ENCODE results near the gene DNMT3B. TPM values are rescaled to one million over a fixed set of nuclear protein-coding genes. Genes with fewer than 3 reads are reported as not detected.

DNMT3B gene
- total RNA-seq, 1 experiment from 2014 or later, result 105 TPM

DNA sequence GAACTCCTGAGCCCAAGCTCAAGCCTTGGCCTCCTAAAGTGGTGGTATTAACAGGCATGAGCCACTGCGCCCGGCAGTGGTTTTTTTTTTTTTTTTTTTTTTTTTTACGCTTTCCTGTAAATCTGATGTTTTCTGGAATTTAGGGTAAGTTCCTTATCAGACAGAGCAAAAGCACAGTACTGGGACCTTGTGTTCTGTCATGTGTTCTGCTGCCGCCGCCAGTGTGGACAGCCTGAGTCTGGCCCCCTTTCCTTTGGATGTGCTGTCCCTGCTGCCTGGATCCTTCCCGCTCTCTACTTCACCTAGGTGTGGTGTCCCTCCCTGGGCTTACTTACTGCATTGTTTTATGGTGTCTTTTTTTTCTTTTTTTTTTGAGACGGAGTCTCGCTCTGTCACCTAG, 11.7 kb downstream of the DNMT3B start:
- ChIA-PET CTCF (interaction anchor here (0.7 kb wide), 1 partner anchor 29 kb away, joined by 5 read pairs; no protein-coding TSS in a partner anchor), POLR2A (interaction anchor here (0.7 to 0.9 kb wide), 2 partner anchors 37 to 98 kb away, joined by 6 to 10 read pairs; no protein-coding TSS in a partner anchor)
- no TSS peak for BruUV-seq (replicated peaks)
- intact Hi-C loops (cut with micrococcal nuclease; ENCODE audit: unreplicated experiment), result no loop called here
- peaks cover 75% of the 10 kb centered on the region for H3K36me3 Mint-ChIP-seq (ENCODE audit: insufficient read depth, unreplicated experiment)
- H3K9me3 Mint-ChIP-seq (ENCODE audit: unreplicated experiment), result no peaks in the 10 kb centered on the region
- H3K4me3 Mint-ChIP-seq (ENCODE audit: unreplicated experiment), result no peak overlapping the region
- H3K4me1 Mint-ChIP-seq (ENCODE audit: low read depth, unreplicated experiment), result peaks cover 39% of the 10 kb centered on the region
- DNase-seq, result no peak
- Histone ChIP-seq H3K27me3 (replicated peaks; ENCODE audit: control insufficient read depth, insufficient read depth, low read length) (no peaks in the 10 kb centered on the region), H3K9me3 (no peaks in the 10 kb centered on the region), H3K4me1 (peaks cover 31% of the 10 kb centered on the region), H3K4me3 (ENCODE audit: low read depth, low read length) (no peak overlapping the region), H3K36me3 (ENCODE audit: control insufficient read depth, insufficient read depth, low read length) (no peaks in the 10 kb centered on the region)
- TF ChIP-seq, protein P1, sequence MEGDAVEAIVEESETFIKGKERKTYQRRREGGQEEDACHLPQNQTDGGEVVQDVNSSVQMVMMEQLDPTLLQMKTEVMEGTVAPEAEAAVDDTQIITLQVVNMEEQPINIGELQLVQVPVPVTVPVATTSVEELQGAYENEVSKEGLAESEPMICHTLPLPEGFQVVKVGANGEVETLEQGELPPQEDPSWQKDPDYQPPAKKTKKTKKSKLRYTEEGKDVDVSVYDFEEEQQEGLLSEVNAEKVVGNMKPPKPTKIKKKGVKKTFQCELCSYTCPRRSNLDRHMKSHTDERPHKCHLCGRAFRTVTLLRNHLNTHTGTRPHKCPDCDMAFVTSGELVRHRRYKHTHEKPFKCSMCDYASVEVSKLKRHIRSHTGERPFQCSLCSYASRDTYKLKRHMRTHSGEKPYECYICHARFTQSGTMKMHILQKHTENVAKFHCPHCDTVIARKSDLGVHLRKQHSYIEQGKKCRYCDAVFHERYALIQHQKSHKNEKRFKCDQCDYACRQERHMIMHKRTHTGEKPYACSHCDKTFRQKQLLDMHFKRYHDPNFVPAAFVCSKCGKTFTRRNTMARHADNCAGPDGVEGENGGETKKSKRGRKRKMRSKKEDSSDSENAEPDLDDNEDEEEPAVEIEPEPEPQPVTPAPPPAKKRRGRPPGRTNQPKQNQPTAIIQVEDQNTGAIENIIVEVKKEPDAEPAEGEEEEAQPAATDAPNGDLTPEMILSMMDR (IDR thresholded peaks at IDR 0.05; ENCODE audit: insufficient read depth in 1 of 2, low read depth in 1 of 2, low read length in 1 of 2, severe bottlenecking in 1 of 2, unreplicated experiment in 1 of 2), result no peak
- H3K27me3 Mint-ChIP-seq (ENCODE audit: insufficient read depth, unreplicated experiment), result no peaks in the 10 kb centered on the region
- H3K27ac Mint-ChIP-seq (ENCODE audit: unreplicated experiment), result no peak overlapping the region

DNA sequence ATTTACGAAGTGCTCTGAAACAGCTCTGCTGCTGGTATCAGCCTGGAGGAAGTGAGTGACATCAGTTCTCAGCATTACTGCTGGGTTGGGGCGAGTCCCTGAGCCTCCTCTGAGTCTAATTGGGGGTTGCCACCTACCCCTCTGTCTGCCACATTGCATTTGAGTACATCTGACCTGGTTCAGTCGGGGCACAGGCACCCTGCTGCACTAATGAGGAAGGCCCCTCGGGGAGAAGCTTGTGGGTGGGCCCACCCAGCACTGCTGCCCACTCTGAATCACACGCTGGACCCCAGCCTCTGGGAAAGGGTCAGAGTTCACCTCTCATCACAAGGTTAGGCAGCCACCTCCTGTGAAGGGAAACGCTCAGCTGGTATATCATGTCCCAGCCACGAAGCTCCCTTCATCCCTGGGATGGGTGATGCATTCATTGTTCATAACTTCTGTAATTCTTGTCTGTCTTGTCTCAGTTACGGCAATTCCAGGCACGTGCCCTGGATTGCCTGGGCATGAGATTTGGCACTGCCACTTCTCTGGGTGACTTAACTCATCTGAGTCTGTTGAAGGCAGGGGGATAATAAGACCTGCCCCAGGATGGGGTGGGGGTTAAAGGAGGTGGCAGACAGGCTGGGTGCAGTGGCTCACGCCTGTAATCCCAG, 13.3 kb downstream of the DNMT3B start:
- Mint-ChIP-seq H3K36me3 (ENCODE audit: insufficient read depth, unreplicated experiment) (peaks cover 67% of the 10 kb centered on the region), H3K4me3 (ENCODE audit: unreplicated experiment) (no peak overlapping the region), H3K27me3 (ENCODE audit: insufficient read depth, unreplicated experiment) (no peaks in the 10 kb centered on the region), H3K27ac (ENCODE audit: unreplicated experiment) (no peak overlapping the region), H3K4me1 (ENCODE audit: low read depth, unreplicated experiment) (peaks cover 39% of the 10 kb centered on the region), H3K9me3 (ENCODE audit: unreplicated experiment) (no peaks in the 10 kb centered on the region)
- no peaks in the 10 kb centered on the region for H3K27me3 ChIP-seq (replicated peaks; ENCODE audit: control insufficient read depth, insufficient read depth, low read length)
- intact Hi-C loops (cut with micrococcal nuclease; ENCODE audit: unreplicated experiment), result loop anchor here (5.0 kb wide), 1 partner anchor 253 kb away; no protein-coding TSS in a partner anchor
- TF ChIP-seq, protein P1 (IDR thresholded peaks at IDR 0.05; ENCODE audit: insufficient read depth in 1 of 2, low read depth in 1 of 2, low read length in 1 of 2, severe bottlenecking in 1 of 2, unreplicated experiment in 1 of 2), result no peak
- H3K9me3 ChIP-seq, result no peaks in the 10 kb centered on the region
- H3K4me1 ChIP-seq, result peaks cover 31% of the 10 kb centered on the region
- ChIA-PET CTCF (interaction anchor here (1.0 to 1.8 kb wide), 2 partner anchors 14 to 31 kb away, joined by 3 to 7 read pairs; no protein-coding TSS in a partner anchor), POLR2A (interaction anchor here (1.4 kb wide), 1 partner anchor 44 kb away, joined by 3 read pairs; the partner anchor contains the start of gene MAPRE1)
- H3K36me3 ChIP-seq (ENCODE audit: control insufficient read depth, insufficient read depth, low read length), result 0 out of 2 replicates have a peak, but pooled peaks cover under 1% of the 10 kb centered on the region
- H3K4me3 ChIP-seq (ENCODE audit: low read depth, low read length), result no peak overlapping the region
- BruUV-seq (replicated peaks), result no TSS peak
- no peak for DNase-seq

- Mint-ChIP-seq H3K36me3 (ENCODE audit: insufficient read depth, unreplicated experiment) (peaks cover 66% of the 10 kb centered on the region), H3K4me3 (ENCODE audit: unreplicated experiment) (no peak overlapping the region), H3K9me3 (ENCODE audit: unreplicated experiment) (no peaks in the 10 kb centered on the region), H3K4me1 (ENCODE audit: low read depth, unreplicated experiment) (peaks cover 39% of the 10 kb centered on the region), H3K27ac (ENCODE audit: unreplicated experiment) (peak overlapping the region; percentile 45), H3K27me3 (ENCODE audit: insufficient read depth, unreplicated experiment) (no peaks in the 10 kb centered on the region)
- ChIA-PET POLR2A (interaction anchor here (1.0 to 2.5 kb wide), 6 partner anchors 14 to 105 kb away, joined by 3 to 10 read pairs (median 4); partner anchors contain the start of genes COMMD7, DNMT3B and MAPRE1), CTCF (interaction anchor here (0.5 to 3.8 kb wide), 23 partner anchors 12 to 419 kb away, joined by 3 to 155 read pairs (median 7); partner anchors contain the start of genes ASXL1, C20orf203, COMMD7 and DNMT3B)
- peaks cover 31% of the 10 kb centered on the region for H3K4me1 ChIP-seq
- H3K4me3 ChIP-seq (ENCODE audit: low read depth, low read length), result no peak overlapping the region
- BruUV-seq (replicated peaks), result no TSS peak
- no peaks in the 10 kb centered on the region for H3K27me3 ChIP-seq (replicated peaks; ENCODE audit: control insufficient read depth, insufficient read depth, low read length)
- peak in 1 of 2 experiments; percentile 54 for DNase-seq
- 0 out of 2 replicates have a peak, but pooled peaks cover 4% of the 10 kb centered on the region for H3K36me3 ChIP-seq (ENCODE audit: control insufficient read depth, insufficient read depth, low read length)
- TF ChIP-seq, protein P1 (IDR thresholded peaks at IDR 0.05; ENCODE audit: insufficient read depth in 1 of 2, low read depth in 1 of 2, low read length in 1 of 2, severe bottlenecking in 1 of 2, unreplicated experiment in 1 of 2), result no peak
- no peaks in the 10 kb centered on the region for H3K9me3 ChIP-seq
- intact Hi-C loops (cut with micrococcal nuclease; ENCODE audit: unreplicated experiment), result loop anchor here (1.0 to 5.0 kb wide), 3 partner anchors 32 to 255 kb away; no protein-coding TSS in a partner anchor
Measured at GRCh38 chr20:32777177-32777956, 15.2 kb downstream of the DNMT3B start.
